ENCODE measurements around the gene SCRT2.

DNA sequence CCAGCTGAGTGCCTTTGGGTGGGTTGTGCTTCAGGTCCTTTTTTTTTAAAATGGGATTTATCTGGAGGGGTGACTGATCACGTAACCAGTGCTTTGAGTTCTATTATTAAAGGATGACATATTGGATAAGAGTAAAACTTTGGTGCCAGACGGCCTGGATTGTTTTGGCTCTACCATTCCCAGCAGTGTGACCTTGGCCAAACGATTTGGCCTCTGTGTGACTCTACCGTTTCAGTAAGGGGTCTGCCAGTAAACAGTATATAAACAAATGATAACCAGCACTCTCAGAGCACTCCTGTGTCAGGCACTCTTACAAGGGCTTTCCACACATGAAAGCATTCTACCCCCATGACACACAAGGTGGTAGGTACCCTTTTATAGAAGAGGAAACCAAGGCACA, 8.7 kb downstream of the SCRT2 start:
- TF ChIP-seq, protein P1, sequence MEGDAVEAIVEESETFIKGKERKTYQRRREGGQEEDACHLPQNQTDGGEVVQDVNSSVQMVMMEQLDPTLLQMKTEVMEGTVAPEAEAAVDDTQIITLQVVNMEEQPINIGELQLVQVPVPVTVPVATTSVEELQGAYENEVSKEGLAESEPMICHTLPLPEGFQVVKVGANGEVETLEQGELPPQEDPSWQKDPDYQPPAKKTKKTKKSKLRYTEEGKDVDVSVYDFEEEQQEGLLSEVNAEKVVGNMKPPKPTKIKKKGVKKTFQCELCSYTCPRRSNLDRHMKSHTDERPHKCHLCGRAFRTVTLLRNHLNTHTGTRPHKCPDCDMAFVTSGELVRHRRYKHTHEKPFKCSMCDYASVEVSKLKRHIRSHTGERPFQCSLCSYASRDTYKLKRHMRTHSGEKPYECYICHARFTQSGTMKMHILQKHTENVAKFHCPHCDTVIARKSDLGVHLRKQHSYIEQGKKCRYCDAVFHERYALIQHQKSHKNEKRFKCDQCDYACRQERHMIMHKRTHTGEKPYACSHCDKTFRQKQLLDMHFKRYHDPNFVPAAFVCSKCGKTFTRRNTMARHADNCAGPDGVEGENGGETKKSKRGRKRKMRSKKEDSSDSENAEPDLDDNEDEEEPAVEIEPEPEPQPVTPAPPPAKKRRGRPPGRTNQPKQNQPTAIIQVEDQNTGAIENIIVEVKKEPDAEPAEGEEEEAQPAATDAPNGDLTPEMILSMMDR (IDR thresholded peaks at IDR 0.05), result no peak
- TF ChIP-seq ZFX (IDR thresholded peaks at IDR 0.05; ENCODE audit: borderline replicate concordance), result no peak

Data from 22Rv1 (cell line).